ENCODE measurements around the gene TMCC3.

DNA sequence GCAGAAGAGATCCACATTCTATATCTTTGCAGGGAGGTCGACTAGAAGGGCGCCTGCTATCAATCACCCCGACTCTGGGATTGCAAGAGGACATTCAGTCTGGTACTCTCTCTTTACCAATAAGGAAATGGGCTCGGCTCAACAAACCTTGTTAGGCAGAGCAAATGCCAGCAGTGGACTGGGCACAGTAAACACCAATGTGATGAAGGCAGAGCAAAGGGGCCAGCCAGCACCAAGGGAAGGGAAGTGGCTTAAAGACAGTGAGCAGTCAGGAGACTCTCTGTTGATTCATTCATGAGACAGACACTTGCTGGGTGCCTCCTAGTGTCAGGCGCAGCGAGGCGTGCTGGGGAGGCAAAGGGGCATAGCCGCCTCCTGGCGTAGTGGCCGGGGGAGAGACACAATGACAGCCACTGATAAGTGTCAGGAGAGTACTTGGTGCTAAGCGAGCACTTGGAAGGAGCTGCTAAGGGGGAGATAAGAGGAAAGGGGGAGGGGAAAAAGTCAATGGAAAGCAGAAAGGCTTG lies 34.1 kb downstream of the TMCC3 start:
- TF ChIP-seq, protein P1, sequence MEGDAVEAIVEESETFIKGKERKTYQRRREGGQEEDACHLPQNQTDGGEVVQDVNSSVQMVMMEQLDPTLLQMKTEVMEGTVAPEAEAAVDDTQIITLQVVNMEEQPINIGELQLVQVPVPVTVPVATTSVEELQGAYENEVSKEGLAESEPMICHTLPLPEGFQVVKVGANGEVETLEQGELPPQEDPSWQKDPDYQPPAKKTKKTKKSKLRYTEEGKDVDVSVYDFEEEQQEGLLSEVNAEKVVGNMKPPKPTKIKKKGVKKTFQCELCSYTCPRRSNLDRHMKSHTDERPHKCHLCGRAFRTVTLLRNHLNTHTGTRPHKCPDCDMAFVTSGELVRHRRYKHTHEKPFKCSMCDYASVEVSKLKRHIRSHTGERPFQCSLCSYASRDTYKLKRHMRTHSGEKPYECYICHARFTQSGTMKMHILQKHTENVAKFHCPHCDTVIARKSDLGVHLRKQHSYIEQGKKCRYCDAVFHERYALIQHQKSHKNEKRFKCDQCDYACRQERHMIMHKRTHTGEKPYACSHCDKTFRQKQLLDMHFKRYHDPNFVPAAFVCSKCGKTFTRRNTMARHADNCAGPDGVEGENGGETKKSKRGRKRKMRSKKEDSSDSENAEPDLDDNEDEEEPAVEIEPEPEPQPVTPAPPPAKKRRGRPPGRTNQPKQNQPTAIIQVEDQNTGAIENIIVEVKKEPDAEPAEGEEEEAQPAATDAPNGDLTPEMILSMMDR (conservative IDR thresholded peaks at IDR 0.05; ENCODE audit: low read depth in 2 of 2), result 0 out of 4 replicates have a peak, but pooled peaks of 1 of the 2 experiments have one; percentile 9
- TF ChIP-seq POLR2AphosphoS5 (IDR thresholded peaks at IDR 0.05; ENCODE audit: low read depth), result no peak
- TF ChIP-seq, protein P2, sequence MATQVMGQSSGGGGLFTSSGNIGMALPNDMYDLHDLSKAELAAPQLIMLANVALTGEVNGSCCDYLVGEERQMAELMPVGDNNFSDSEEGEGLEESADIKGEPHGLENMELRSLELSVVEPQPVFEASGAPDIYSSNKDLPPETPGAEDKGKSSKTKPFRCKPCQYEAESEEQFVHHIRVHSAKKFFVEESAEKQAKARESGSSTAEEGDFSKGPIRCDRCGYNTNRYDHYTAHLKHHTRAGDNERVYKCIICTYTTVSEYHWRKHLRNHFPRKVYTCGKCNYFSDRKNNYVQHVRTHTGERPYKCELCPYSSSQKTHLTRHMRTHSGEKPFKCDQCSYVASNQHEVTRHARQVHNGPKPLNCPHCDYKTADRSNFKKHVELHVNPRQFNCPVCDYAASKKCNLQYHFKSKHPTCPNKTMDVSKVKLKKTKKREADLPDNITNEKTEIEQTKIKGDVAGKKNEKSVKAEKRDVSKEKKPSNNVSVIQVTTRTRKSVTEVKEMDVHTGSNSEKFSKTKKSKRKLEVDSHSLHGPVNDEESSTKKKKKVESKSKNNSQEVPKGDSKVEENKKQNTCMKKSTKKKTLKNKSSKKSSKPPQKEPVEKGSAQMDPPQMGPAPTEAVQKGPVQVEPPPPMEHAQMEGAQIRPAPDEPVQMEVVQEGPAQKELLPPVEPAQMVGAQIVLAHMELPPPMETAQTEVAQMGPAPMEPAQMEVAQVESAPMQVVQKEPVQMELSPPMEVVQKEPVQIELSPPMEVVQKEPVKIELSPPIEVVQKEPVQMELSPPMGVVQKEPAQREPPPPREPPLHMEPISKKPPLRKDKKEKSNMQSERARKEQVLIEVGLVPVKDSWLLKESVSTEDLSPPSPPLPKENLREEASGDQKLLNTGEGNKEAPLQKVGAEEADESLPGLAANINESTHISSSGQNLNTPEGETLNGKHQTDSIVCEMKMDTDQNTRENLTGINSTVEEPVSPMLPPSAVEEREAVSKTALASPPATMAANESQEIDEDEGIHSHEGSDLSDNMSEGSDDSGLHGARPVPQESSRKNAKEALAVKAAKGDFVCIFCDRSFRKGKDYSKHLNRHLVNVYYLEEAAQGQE (IDR thresholded peaks at IDR 0.05; ENCODE audit: unreplicated experiment), result no peak
- no peak for TF ChIP-seq NANOG (IDR thresholded peaks at IDR 0.05; ENCODE audit: borderline replicate concordance)
- TF ChIP-seq STAT1 (IDR thresholded peaks at IDR 0.05; ENCODE audit: unreplicated experiment), result no peak
- no peak for TF ChIP-seq JUNB (IDR thresholded peaks at IDR 0.05; ENCODE audit: unreplicated experiment)
- TF ChIP-seq EZH2 (IDR thresholded peaks at IDR 0.05; ENCODE audit: low read depth, unreplicated experiment), result no peak
- no peak for TF ChIP-seq ZNF331 (CRISPR knock-in tag; IDR thresholded peaks at IDR 0.05; ENCODE audit: low read depth)
- TF ChIP-seq CREB1 (CRISPR knock-in tag; IDR thresholded peaks at IDR 0.05; ENCODE audit: low read depth), result no peak

Data from GM23338 (cell line).